SW 1271 (cell line): ENCODE results near the gene CYB5RL.

Source experiments
- DNase-seq, 2 experiments: peaks; one replicate each; lab custom pipeline; 2025; lab: John Stamatoyannopoulos, UW

CYB5RL gene

DNA sequence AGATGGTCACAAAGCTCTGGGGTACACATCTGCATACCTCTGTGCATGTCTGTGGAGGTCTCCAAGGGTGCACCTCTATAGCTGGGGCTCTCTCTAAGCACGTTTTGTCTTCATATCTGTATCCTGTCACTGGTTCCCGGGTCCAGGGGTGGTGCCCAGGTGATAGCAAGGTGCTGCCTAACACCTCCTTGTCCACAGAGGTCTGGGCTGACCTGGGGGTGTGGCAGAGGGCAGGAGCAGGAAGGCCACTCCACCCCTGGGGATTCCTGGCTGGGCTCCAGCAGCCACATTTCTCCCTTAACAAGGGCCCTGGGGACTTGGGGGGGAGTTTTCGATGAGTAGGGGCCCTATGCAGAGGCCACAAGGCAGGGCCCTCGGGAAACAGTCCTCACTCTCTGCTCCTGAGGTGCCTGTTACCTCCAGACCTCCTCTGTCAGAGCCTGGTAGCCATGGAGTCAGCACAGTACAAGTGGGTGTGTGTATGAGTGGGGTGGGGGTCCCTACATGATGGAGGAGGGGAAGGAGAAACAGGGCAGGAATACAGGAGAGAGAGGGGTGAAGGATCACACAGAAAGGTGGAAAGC lies 40.0 kb downstream of the CYB5RL start:
- no peak for DNase-seq

DNA sequence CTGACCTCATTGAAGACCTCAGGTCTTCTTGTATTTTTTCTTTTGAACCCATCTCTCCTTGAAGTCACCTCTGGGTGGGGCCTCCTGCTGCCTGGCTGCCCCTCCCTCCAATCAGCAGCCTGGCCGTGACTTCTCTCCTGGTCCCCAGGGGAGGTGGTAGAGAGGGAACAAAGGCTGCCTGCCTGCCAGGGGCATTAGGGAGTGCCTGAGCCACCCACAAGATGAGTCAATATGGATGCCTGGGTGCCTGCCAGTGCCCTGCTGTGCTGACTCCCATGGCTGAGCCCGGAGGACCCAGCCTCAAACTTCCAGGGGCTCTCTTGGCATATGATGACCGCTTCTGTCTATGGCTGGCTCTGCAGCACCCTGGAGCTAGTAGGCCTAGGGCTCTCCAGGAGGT lies 41.8 kb downstream of the CYB5RL start:
- DNase-seq, result no peak

DNA sequence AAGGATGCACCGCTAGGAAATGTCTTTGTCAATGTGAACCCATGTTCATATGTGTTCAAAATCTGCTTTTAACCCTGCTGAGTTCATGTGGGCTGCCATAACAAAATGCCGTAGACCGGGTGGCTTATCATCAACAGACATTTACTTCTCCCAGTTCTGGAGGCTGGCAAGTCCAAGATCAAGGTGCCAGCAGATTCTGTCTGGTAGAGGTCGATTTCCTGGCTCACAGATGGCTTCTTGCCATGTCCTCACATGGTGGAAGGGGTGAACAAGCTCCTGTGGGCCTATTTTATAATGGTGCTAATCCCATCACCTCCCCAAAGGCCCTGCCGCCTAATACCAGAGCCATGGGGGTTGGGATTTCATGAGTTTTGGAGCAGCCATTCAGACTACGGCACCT lies 42.4 kb downstream of the CYB5RL start:
- no peak for DNase-seq

DNA sequence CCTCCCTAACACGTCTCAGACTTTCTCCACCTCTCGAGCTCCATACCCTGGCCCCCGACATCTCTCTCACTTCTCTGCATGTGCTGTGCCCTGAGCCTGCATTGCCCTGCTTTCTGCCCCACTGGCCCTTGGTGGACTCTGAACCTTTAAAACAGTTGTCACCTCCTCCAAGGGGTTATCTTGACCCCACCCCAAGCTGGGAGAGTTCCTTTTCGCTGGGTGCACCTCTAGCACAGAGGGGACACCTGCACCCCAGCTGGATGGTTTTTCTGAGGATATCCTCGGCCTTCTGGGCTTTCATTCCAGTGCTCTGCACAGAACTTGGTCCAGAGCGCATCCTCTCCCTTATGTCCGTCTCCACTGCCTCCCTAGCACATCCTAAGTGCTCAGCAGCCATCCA lies 42.8 kb downstream of the CYB5RL start:
- DNase-seq, result no peak

DNA sequence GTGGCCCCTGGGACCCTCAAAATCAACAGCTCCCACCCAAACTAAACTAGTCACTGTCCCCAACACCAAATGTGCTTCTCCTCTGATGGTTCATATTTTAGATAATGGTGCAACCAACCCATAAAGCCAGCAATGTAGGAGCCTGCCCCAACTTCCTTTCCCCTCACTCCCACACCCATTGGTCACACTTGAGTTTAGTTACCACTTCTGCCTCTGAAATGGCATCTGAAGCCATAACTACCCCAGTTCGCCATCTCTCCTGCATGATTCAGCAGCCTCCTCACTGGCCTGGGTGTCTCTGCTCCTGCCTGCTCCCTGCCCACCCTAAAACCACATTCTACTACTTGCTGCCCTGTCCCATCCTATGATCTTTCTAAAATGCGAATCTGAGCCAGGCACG lies 43.6 kb downstream of the CYB5RL start:
- no peak for DNase-seq

DNA sequence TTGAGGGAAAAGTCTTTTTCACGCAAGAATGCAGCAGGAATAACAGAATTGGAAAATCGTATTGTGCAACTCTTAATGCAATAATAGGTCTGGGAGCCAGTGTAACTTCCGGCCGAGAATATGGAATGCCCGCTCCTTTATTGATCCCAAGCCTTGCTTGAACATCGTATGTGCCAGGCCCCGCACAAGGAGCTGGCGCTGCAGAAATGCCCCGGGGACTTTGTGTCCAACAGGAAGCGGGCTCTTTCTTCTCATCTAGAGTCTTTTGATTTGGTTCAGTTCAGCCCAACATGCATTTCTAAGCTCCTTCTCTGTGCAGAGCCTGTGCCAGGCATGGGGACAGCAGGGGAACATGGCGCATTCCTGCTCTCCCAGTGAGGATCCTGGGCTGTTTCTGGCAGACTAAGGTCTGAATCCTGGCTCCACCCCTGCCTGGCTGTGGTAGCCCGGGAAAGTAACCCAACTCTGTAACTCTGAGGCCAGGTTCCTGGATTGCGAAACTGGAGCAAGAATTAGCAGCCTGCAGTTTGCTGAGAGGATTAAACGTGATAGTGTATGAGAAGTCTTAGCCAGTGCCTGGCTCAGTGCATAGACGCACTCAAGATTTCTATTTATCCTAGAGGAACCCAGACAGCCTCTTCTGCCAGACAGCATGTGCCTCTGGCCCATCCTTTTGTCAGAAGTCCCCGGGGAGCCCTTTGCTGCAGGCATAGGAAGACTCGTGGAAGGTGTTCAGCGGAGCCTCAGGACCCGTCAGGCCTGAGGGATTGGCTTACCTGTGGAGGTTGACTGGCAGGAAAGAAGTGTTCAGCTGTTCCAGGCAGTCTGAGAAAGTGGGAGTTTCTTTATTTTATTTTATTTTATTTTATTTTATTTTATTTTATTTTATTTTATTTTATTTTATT lies 46.0 kb downstream of the CYB5RL start:
- DNase-seq, result no peak

DNA sequence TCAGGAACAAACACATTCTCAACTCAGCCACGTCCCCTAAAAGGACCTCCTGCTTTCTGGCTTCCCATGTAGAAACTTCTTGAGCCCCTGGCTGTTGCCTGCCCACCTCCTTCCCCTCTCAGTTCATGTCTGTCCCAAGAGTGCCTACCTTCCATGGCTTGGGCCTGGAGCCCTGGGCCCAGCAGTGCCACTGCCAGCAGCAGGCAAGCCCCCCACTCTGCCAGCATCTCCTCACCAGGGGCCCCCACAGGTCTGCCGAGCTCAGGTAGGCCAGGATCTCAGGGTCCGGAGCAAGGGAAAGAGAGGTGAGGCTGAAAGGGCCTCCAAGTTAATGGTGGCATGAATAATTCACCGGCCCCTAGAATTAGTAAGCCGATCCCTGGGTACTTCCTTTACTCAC lies 47.1 kb downstream of the CYB5RL start, which contains the start of gene CDCP2:
CDCP2 (minus strand) TSS at position 305 of the 400 bp plus-strand sequence; CDS start at position 227, 78 bp downstream.
- DNase-seq, result no peak

DNA sequence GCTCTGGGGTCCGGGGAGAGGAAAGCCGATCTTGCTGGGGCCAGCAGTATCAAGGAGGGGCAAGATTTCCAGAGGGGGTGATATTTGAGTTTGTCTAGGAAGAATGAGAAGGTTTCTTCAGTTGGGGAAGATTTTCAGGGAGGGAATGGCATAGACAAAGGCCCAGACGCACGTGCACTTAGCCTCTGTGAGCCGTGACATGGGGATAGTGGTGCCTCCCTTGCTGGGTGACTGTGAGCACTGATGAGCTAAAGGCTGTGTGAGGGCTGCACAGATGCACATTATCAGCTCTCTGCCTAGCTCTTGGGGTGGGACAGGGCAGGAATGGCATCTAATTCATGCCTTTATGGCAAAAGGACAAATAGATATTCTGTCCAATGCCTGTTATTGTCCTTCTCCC lies 48.8 kb downstream of the CYB5RL start:
- DNase-seq, result no peak
